Activated T-cell treated with anti-CD3 and anti-CD28 coated beads, Interleukin-2, amount 50 U/mL, for 1 hour (primary cell): ENCODE measurements around the gene COL24A1.
"Not testable (repeated sequence)": the region's sequence is repeated elsewhere in the genome, so short reads cannot be mapped to it uniquely, and the experiment has no call there.

ENCODE experiments used
- DNase-seq: peaks from one replicate; pipeline ENCODE4 v3.0.0-alpha.2; 2020

Gene COL24A1

GRCh38 chr1:85975912-85976371 lies 180.6 kb downstream of the COL24A1 start:
- DNase-seq: no peak

- no peak for DNase-seq
Measured at GRCh38 chr1:85962457-85962856, 194.1 kb downstream of the COL24A1 start.

- DNase-seq: no peak
Measured at GRCh38 chr1:85957760-85958159, 198.8 kb downstream of the COL24A1 start.

- not testable (repeated sequence) for DNase-seq
Measured at GRCh38 chr1:85955218-85955617, 201.4 kb downstream of the COL24A1 start.

GRCh38 chr1:85952460-85952859 lies 204.1 kb downstream of the COL24A1 start:
- no peak for DNase-seq

- DNase-seq: no peak
Measured at GRCh38 chr1:85947186-85947585, 209.4 kb downstream of the COL24A1 start.

GRCh38 chr1:85943945-85944344 lies 212.6 kb downstream of the COL24A1 start:
- DNase-seq: no peak

GRCh38 chr1:85943526-85943925 lies 213.0 kb downstream of the COL24A1 start:
- no peak for DNase-seq

- DNase-seq: no peak
Measured at GRCh38 chr1:85940656-85941306, 215.8 kb downstream of the COL24A1 start.

GRCh38 chr1:85938829-85939228 lies 217.7 kb downstream of the COL24A1 start:
- no peak for DNase-seq

GRCh38 chr1:85936470-85936869 lies 220.1 kb downstream of the COL24A1 start:
- DNase-seq: no peak

- no peak for DNase-seq
Measured at GRCh38 chr1:85936057-85936456, 220.5 kb downstream of the COL24A1 start.

- no peak for DNase-seq
Measured at GRCh38 chr1:85935234-85935633, 221.3 kb downstream of the COL24A1 start.

GRCh38 chr1:85934516-85934915 lies 222.1 kb downstream of the COL24A1 start:
- DNase-seq: no peak

GRCh38 chr1:85933961-85934360 lies 222.6 kb downstream of the COL24A1 start:
- DNase-seq: no peak

GRCh38 chr1:85911742-85912141 lies 244.8 kb downstream of the COL24A1 start:
- DNase-seq: no peak

- DNase-seq: no peak
Measured at GRCh38 chr1:85900921-85901320, 255.7 kb downstream of the COL24A1 start.

- no peak for DNase-seq
Measured at GRCh38 chr1:85898861-85899260, 257.7 kb downstream of the COL24A1 start.

GRCh38 chr1:85894651-85895050 lies 261.9 kb downstream of the COL24A1 start:
- no peak for DNase-seq

- DNase-seq: no peak
Measured at GRCh38 chr1:85892366-85892765, 264.2 kb downstream of the COL24A1 start.

- no peak for DNase-seq
Measured at GRCh38 chr1:85889870-85890269, 266.7 kb downstream of the COL24A1 start.

GRCh38 chr1:85888921-85889320 lies 267.7 kb downstream of the COL24A1 start:
- DNase-seq: no peak

GRCh38 chr1:85884372-85885035 lies 272.1 kb downstream of the COL24A1 start:
- no peak for DNase-seq

GRCh38 chr1:85867189-85867588 lies 289.4 kb downstream of the COL24A1 start:
- no peak for DNase-seq

- no peak for DNase-seq
Measured at GRCh38 chr1:85865213-85865612, 291.4 kb downstream of the COL24A1 start.
